WERI-Rb-1 (cell line): ENCODE data around the gene PELI1.

Experiments
- DNase-seq: peaks from one replicate; pipeline ENCODE4 v3.0.0-alpha.2; 2020
- H3K27ac ChIP-seq: fragments of 250-450 bp; sonication (Bioruptor Pico); 2 replicates; pipeline ENCODE4 v1.5.1; 2020; ENCODE audit warnings: mild to moderate bottlenecking, moderate library complexity
- H3K27me3 ChIP-seq: fragments of 250-450 bp; sonication (Bioruptor Pico); 2 replicates; pipeline ENCODE4 v1.5.1; 2021; ENCODE audit warnings: mild to moderate bottlenecking, low read depth, moderate library complexity; ENCODE audit not compliant: insufficient read depth, severe bottlenecking
- H3K36me3 ChIP-seq: fragments of 250-450 bp; sonication (Bioruptor Pico); 2 replicates; pipeline ENCODE4 v1.5.1; 2020; ENCODE audit warnings: mild to moderate bottlenecking, moderate library complexity
- H3K4me3 ChIP-seq: 2 replicates; pipeline ENCODE4 v1.5.1; 2011; ENCODE audit warnings: low read depth, mild to moderate bottlenecking, control low read depth, low read length
- H3K9me3 ChIP-seq: fragments of 250-450 bp; sonication (Bioruptor Pico); 2 replicates; pipeline ENCODE4 v1.5.1; 2021; ENCODE audit warnings: mild to moderate bottlenecking, moderate library complexity; ENCODE audit not compliant: severe bottlenecking
- CTCF ChIP-seq: IDR thresholded peaks from 2 replicates; pipeline ENCODE4 v1.5.1; 2011; ENCODE audit warnings: low read depth, mild to moderate bottlenecking, control low read depth, inconsistent platforms, low read length

PELI1 gene

GRCh38 chr2:64056021-64056420, 88.2 kb downstream of the PELI1 start:
- no peak for TF ChIP-seq CTCF
- Histone ChIP-seq H3K9me3 (no peaks in the 10 kb centered on the region), H3K27ac (no peak overlapping the region), H3K4me3 (no peak overlapping the region), H3K27me3 (no peaks in the 10 kb centered on the region), H3K36me3 (no peaks in the 10 kb centered on the region)
- no peak for DNase-seq

- Histone ChIP-seq H3K27me3 (no peaks in the 10 kb centered on the region), H3K36me3 (no peaks in the 10 kb centered on the region), H3K27ac (no peak overlapping the region), H3K9me3 (no peaks in the 10 kb centered on the region), H3K4me3 (no peak overlapping the region)
- TF ChIP-seq CTCF, result no peak
- DNase-seq, result no peak
Observed at GRCh38 chr2:64054161-64054915, 89.9 kb downstream of the PELI1 start.

GRCh38 chr2:64052463-64053241, 91.6 kb downstream of the PELI1 start:
- Histone ChIP-seq H3K27ac (no peak overlapping the region), H3K9me3 (no peaks in the 10 kb centered on the region), H3K36me3 (no peaks in the 10 kb centered on the region), H3K27me3 (no peaks in the 10 kb centered on the region), H3K4me3 (no peak overlapping the region)
- TF ChIP-seq CTCF, result no peak
- no peak for DNase-seq

- Histone ChIP-seq H3K36me3 (no peaks in the 10 kb centered on the region), H3K27ac (no peak overlapping the region)
- TF ChIP-seq CTCF, result peak; percentile 90
Observed at GRCh38 chr2:64049633-64050220, 94.5 kb downstream of the PELI1 start.

GRCh38 chr2:64045938-64046337, 98.3 kb downstream of the PELI1 start:
- H3K9me3 ChIP-seq, result no peaks in the 10 kb centered on the region
- TF ChIP-seq CTCF, result no peak
- no peaks in the 10 kb centered on the region for H3K36me3 ChIP-seq
- no peak overlapping the region for H3K27ac ChIP-seq
- no peak overlapping the region for H3K4me3 ChIP-seq
- no peaks in the 10 kb centered on the region for H3K27me3 ChIP-seq
- DNase-seq, result no peak

More at GRCh38 chr2:64049633-64050220, 94.5 kb downstream of the PELI1 start:
- peak; percentile 75 for DNase-seq
- Histone ChIP-seq H3K4me3 (no peak overlapping the region), H3K27me3 (no peaks in the 10 kb centered on the region), H3K9me3 (no peaks in the 10 kb centered on the region)
